HepG2 (cell line): Measurements from ENCODE around the gene ZDHHC16. TPM values are rescaled to one million over a fixed set of nuclear protein-coding genes. Genes with fewer than 3 reads are reported as not detected.

Source experiments
- ATAC-seq: fragments of 200-7000 bp; cut with Tn5 transposase; 3 replicates; pipeline ENCODE4 v1.9.1; 2020; ENCODE audit warnings: mild to moderate bottlenecking, moderate library complexity
- BruUV-seq: library from RNA; stranded (reverse); fragments of 400-500 nt; replicated peaks from 2 replicates; lab custom pipeline; 2021; lab: Mats Ljungman, UMichigan
- CTCF ChIA-PET: fragments of 300-600 bp; formaldehyde crosslinking; extraction: SDS; loops from one replicate; lab custom pipeline; 2021; ENCODE audit warnings: low total read pairs, inconsistent platforms, low intra/inter-chr PET ratio; lab: Yijun Ruan, JAX
- POLR2A ChIA-PET: fragments of 350-600 bp; sonication (Branson Sonifier 250); formaldehyde crosslinking; loops from one replicate; lab custom pipeline; 2020; ENCODE audit warnings: antibody characterized with exemption, inconsistent platforms; lab: Yijun Ruan, JAX
- DNase-seq: peaks from one replicate; pipeline ENCODE4 v3.0.0-alpha.2; 2015; ENCODE audit warnings: low spot score
- FAIRE-seq: peaks from 3 replicates; lab custom pipeline; 2011; peaks lifted over from hg19 to GRCh38; lab: Jason Lieb, UNC
- H2AFZ ChIP-seq: one replicate; pipeline ENCODE4 v1.6.1; 2011; ENCODE audit warnings: low read length, inconsistent platforms
- H3K27ac ChIP-seq: fragments of 300-600 bp; 3 replicates; pipeline ENCODE4 v1.8.0; 2011; ENCODE audit warnings: mixed run types, mild to moderate bottlenecking, mixed read lengths, low read length, inconsistent platforms; ENCODE audit not compliant: insufficient read depth; ENCODE audit errors: extremely low read length
- H3K27me3 ChIP-seq, 2 experiments: fragments of 200-600 bp in 1 of 2; 2 replicates in 1 of 2; 3 replicates in 1 of 2; pipeline versions ENCODE4 v1.6.0 to v1.8.0; 2011; ENCODE audit warnings: low read length in 2 of 2, mild to moderate bottlenecking in 2 of 2, moderate library complexity in 2 of 2, inconsistent platforms in 1 of 2; ENCODE audit not compliant: insufficient read depth in 2 of 2, control insufficient read depth in 1 of 2
- H3K36me3 ChIP-seq, 2 experiments: fragments of 200-600 bp in 1 of 2; replicated peaks in 1 of 2; 2 replicates in 1 of 2; 3 replicates in 1 of 2; pipeline versions ENCODE4 v1.5.1 to v1.8.0; 2011; ENCODE audit warnings: low read length in 2 of 2, inconsistent platforms in 1 of 2; ENCODE audit not compliant: insufficient read depth in 2 of 2, control insufficient read depth in 1 of 2
- H3K4me1 ChIP-seq: 2 replicates; pipeline ENCODE4 v1.5.1; 2012; ENCODE audit warnings: low read length, inconsistent platforms; ENCODE audit not compliant: insufficient read depth
- H3K4me2 ChIP-seq: 2 replicates; pipeline ENCODE4 v1.6.0; 2011; ENCODE audit warnings: low read depth, low read length, inconsistent platforms
- H3K4me3 ChIP-seq, 3 experiments: fragments of 200-600 bp in 1 of 3; sonication (generic), shearing (Covaris generic) in 1 of 3; replicated peaks in 1 of 3; 2 replicates each; pipeline ENCODE4 v1.5.1; 2011 to 2016; ENCODE audit warnings: low read length in 3 of 3, inconsistent platforms in 2 of 3, low read depth in 2 of 3, mild to moderate bottlenecking in 2 of 3, control low read depth in 1 of 3, mixed read lengths in 1 of 3; ENCODE audit not compliant: insufficient read depth in 1 of 3
- H3K79me2 ChIP-seq: one replicate; pipeline ENCODE4 v1.6.1; 2011; ENCODE audit warnings: low read length, inconsistent platforms; ENCODE audit not compliant: insufficient read depth
- H3K9ac ChIP-seq: 2 replicates; pipeline ENCODE4 v1.6.0; 2011; ENCODE audit warnings: mild to moderate bottlenecking, low read depth, low read length, inconsistent platforms; ENCODE audit not compliant: insufficient read depth
- H3K9me3 ChIP-seq: 2 replicates; pipeline ENCODE4 v1.5.1; 2012; ENCODE audit warnings: mild to moderate bottlenecking, low read length
- H4K20me1 ChIP-seq: 2 replicates; pipeline ENCODE4 v1.6.0; 2011; ENCODE audit warnings: inconsistent platforms, mild to moderate bottlenecking, low read length, moderate library complexity; ENCODE audit not compliant: insufficient read depth
- MAZ ChIP-seq, 2 experiments: sonication (generic) in 1 of 2; formaldehyde crosslinking in 1 of 2; IDR thresholded peaks; 2 replicates each; pipeline versions ENCODE4 v1.5.0 to v1.6.1; 2012 to 2020; ENCODE audit warnings: low read depth in 2 of 2, mild to moderate bottlenecking in 2 of 2, borderline replicate concordance in 1 of 2, improper control_type of control experiment in 1 of 2, low read length in 1 of 2, missing genetic modification reagents in 1 of 2, moderate library complexity in 1 of 2
- PBX3 ChIP-seq: sonication (generic); formaldehyde crosslinking; IDR thresholded peaks from 2 replicates; pipeline ENCODE4 v1.8.1; 2023; ENCODE audit warnings: missing genetic modification reagents, inconsistent platforms, borderline replicate concordance
- SAP130 ChIP-seq: IDR thresholded peaks from 2 replicates; pipeline ENCODE4 v1.6.1; 2016; ENCODE audit warnings: low read depth
- ZNF580 ChIP-seq: IDR thresholded peaks from 2 replicates; pipeline ENCODE4 v1.6.1; 2016; ENCODE audit warnings: low read depth, borderline replicate concordance
- in situ Hi-C: cut with HindIII; loops from 2 replicates; pipeline ENCODE4 v1.10.0; 2017; ENCODE audit warnings: low pct_unique_long_range_greater_than_20kb; ENCODE audit not compliant: extremely low pct_ligation_motif_present
- intact Hi-C: fragments of 100-400 bp; cut with micrococcal nuclease; formaldehyde crosslinking; loops from one replicate; pipeline ENCODE4 v1.10.0; 2022; ENCODE audit not compliant: unreplicated experiment
- polyA plus RNA-seq, 8 experiments: library from polyadenylated mRNA; depleted of rRNA in 3 of 8; stranded (reverse) in 7 of 8; unstranded in 1 of 8; fragments of >200 nt; fragmentation: Illumina TruSeq in 4 of 8; extraction: Trizol in 4 of 8; gene quantifications; 2 replicates each; pipeline versions ENCODE4 v1.2.1 to v1.2.3, GENCODE V29; 2011 to 2016; ENCODE audit warnings: low read depth in 4 of 8, missing spikeins in 1 of 8, mixed read lengths in 1 of 8; ENCODE audit not compliant: insufficient read depth in 1 of 8
- total RNA-seq, 5 experiments: library from RNA; depleted of rRNA; stranded (reverse); fragments of >200 nt; fragmentation: Illumina TruSeq; extraction: Trizol; gene quantifications; 2 replicates each; pipeline ENCODE4 v1.2.3, GENCODE V29; 2016; ENCODE audit warnings: low read depth in 1 of 5
- TF ChIP-seq, protein P1 (sequence below): sonication (generic); IDR thresholded peaks from 2 replicates; pipeline ENCODE4 v1.6.1; 2016; ENCODE audit warnings: low read depth, borderline replicate concordance
- TF ChIP-seq, protein P2 (sequence below): sonication (generic); formaldehyde crosslinking; IDR thresholded peaks from 2 replicates; pipeline ENCODE4 v1.8.0; 2022; ENCODE audit warnings: missing genetic modification reagents, mild to moderate bottlenecking, moderate library complexity, borderline replicate concordance

The ZDHHC16 gene
- total and polyA plus RNA-seq, 2 of the 13 experiments (the other 11 are each of a cell fraction or from before 2014, with no cell fraction given) = 40.8 to 41.8 TPM

- TF ChIP-seq, protein P1, sequence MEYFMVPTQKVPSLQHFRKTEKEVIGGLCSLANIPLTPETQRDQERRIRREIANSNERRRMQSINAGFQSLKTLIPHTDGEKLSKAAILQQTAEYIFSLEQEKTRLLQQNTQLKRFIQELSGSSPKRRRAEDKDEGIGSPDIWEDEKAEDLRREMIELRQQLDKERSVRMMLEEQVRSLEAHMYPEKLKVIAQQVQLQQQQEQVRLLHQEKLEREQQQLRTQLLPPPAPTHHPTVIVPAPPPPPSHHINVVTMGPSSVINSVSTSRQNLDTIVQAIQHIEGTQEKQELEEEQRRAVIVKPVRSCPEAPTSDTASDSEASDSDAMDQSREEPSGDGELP = no peak
- TF ChIP-seq, protein P2, sequence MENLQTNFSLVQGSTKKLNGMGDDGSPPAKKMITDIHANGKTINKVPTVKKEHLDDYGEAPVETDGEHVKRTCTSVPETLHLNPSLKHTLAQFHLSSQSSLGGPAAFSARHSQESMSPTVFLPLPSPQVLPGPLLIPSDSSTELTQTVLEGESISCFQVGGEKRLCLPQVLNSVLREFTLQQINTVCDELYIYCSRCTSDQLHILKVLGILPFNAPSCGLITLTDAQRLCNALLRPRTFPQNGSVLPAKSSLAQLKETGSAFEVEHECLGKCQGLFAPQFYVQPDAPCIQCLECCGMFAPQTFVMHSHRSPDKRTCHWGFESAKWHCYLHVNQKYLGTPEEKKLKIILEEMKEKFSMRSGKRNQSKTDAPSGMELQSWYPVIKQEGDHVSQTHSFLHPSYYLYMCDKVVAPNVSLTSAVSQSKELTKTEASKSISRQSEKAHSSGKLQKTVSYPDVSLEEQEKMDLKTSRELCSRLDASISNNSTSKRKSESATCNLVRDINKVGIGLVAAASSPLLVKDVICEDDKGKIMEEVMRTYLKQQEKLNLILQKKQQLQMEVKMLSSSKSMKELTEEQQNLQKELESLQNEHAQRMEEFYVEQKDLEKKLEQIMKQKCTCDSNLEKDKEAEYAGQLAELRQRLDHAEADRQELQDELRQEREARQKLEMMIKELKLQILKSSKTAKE (CRISPR knock-in tag) = no peak
These were observed 44.5 kb upstream of the ZDHHC16 start (continued) for GRCh38 chr10:97401455-97401919.

GRCh38 chr10:97404044-97404443 is 41.9 kb upstream of the ZDHHC16 start:
- Histone ChIP-seq H3K36me3 (no peaks in the 10 kb centered on the region), H3K9ac (no peak overlapping the region), H3K79me2 (peaks cover 9% of the 10 kb centered on the region), H3K4me3 (no peak overlapping the region), H3K4me1 (peaks cover 30% of the 10 kb centered on the region), H3K27me3 (no peaks in the 10 kb centered on the region; a peak in 1 of 5 replicates), H3K9me3 (no peaks in the 10 kb centered on the region), H2AFZ (no peak overlapping the region), H3K4me2 (no peak overlapping the region), H3K27ac (no peak overlapping the region), H4K20me1 (no peaks in the 10 kb centered on the region)
- CTCF ChIA-PET = no interaction called here
- DNase-seq (no peak), FAIRE-seq (no peak), ATAC-seq (no peak)
- intact Hi-C loops (loop anchor here (1.0 to 5.0 kb wide), 2 partner anchors 17 to 112 kb away; partner anchors contain the start of gene ARHGAP19), in situ Hi-C loops (no loop called here)
- POLR2A ChIA-PET = no interaction called here
- TF ChIP-seq MAZ (IDR thresholded peaks at IDR 0.05; ENCODE audit: borderline replicate concordance, low read depth, low read length) (no peak), MAZ (CRISPR knock-in tag; IDR thresholded peaks at IDR 0.05; ENCODE audit: low read depth) (no peak), ZNF580 (CRISPR knock-in tag) (no peak), SAP130 (no peak), PBX3 (CRISPR knock-in tag) (no peak)
- no TSS peak for BruUV-seq
